Chondrocyte (in vitro differentiated cells): ENCODE measurements around the gene SPECC1L. TPM values are rescaled to one million over a fixed set of nuclear protein-coding genes. Genes with fewer than 3 reads are reported as not detected.

ENCODE experiments used
- DNase-seq: peaks from one replicate; pipeline ENCODE4 v3.0.0; 2021; ENCODE audit warnings: mixed read lengths, low spot score
- H3K27ac Mint-ChIP-seq: one replicate; pipeline ENCODE4 v1.8.0; 2021; ENCODE audit warnings: mild to moderate bottlenecking, moderate library complexity, mixed read lengths; ENCODE audit not compliant: unreplicated experiment
- H3K27me3 Mint-ChIP-seq: 2 replicates; pipeline ENCODE4 v1.8.0; 2021; ENCODE audit warnings: low read depth, mixed read lengths
- H3K36me3 Mint-ChIP-seq: 2 replicates; pipeline ENCODE4 v1.8.0; 2021; ENCODE audit warnings: low read depth, mixed read lengths
- H3K4me1 Mint-ChIP-seq: 2 replicates; pipeline ENCODE4 v1.8.0; 2021; ENCODE audit warnings: low read depth, mild to moderate bottlenecking, mixed read lengths
- H3K4me3 Mint-ChIP-seq: one replicate; pipeline ENCODE4 v1.8.0; 2021; ENCODE audit warnings: mild to moderate bottlenecking, moderate library complexity, mixed read lengths; ENCODE audit not compliant: unreplicated experiment
- H3K9me3 Mint-ChIP-seq: 2 replicates; pipeline ENCODE4 v1.8.0; 2021; ENCODE audit warnings: low read depth, mixed read lengths
- total RNA-seq: library from RNA; stranded (reverse); gene quantifications from 3 replicates; pipeline ENCODE4 v1.2.1, GENCODE V29; 2021
- TF ChIP-seq, protein P1 (sequence below): fragments of 200-600 bp; sonication (generic); IDR thresholded peaks from 2 replicates; pipeline ENCODE4 v1.5.0; 2021; ENCODE audit warnings: antibody characterized with exemption, mild to moderate bottlenecking, moderate library complexity

Gene SPECC1L
- total RNA-seq, 1 donor from 2014 or later: 91.3 TPM

DNA sequence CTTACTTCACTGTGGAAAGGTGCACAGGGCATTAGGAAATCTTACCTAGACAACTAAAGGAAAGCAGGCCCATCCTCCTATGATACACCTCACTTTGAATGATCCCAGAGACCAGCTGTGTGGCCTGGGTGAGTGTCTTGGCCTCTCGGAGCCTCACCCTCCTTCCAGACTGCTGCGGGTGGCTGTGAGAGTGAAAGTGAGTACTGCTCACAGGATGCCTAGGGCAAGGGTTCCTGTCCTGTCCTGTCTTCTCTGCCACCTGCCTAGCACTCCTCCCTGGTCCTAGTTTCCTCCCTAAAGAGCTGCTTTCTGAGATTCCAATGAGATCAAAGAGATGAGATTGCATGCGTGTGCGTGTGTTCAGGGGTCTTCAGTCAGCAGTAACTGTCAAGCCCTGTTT is 137.3 kb downstream of the SPECC1L start:
- peaks cover 8% of the 10 kb centered on the region for H3K36me3 Mint-ChIP-seq
- no peaks in the 10 kb centered on the region for H3K9me3 Mint-ChIP-seq
- no peak overlapping the region for H3K4me3 Mint-ChIP-seq
- TF ChIP-seq, protein P1, sequence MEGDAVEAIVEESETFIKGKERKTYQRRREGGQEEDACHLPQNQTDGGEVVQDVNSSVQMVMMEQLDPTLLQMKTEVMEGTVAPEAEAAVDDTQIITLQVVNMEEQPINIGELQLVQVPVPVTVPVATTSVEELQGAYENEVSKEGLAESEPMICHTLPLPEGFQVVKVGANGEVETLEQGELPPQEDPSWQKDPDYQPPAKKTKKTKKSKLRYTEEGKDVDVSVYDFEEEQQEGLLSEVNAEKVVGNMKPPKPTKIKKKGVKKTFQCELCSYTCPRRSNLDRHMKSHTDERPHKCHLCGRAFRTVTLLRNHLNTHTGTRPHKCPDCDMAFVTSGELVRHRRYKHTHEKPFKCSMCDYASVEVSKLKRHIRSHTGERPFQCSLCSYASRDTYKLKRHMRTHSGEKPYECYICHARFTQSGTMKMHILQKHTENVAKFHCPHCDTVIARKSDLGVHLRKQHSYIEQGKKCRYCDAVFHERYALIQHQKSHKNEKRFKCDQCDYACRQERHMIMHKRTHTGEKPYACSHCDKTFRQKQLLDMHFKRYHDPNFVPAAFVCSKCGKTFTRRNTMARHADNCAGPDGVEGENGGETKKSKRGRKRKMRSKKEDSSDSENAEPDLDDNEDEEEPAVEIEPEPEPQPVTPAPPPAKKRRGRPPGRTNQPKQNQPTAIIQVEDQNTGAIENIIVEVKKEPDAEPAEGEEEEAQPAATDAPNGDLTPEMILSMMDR: no peak
- no peak overlapping the region for H3K27ac Mint-ChIP-seq
- no peak for DNase-seq
- H3K4me1 Mint-ChIP-seq: peaks cover 53% of the 10 kb centered on the region
- no peaks in the 10 kb centered on the region for H3K27me3 Mint-ChIP-seq

DNA sequence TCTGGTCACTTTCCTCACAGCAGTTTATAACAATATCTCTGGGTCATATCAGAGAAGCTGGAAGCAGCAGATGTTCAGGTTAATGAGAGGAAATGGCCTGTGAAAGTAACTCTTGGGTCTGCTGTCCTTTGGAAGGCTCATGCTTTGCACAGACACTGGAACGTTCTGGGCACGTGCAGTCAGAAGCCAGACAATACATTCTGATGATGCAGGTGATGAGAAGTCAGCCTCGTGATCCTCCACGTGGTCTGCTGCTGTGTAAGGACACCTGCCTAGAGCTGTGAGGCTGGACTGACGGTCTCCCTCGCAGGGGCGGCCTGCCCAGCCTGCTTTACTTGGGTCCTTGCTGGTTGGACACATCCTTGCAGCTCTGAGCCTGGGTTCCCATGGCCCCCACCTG is 138.0 kb downstream of the SPECC1L start:
- no peaks in the 10 kb centered on the region for H3K27me3 Mint-ChIP-seq
- no peak overlapping the region for H3K27ac Mint-ChIP-seq
- H3K4me3 Mint-ChIP-seq: no peak overlapping the region
- H3K9me3 Mint-ChIP-seq: no peaks in the 10 kb centered on the region
- TF ChIP-seq, protein P1: no peak
- peaks cover 7% of the 10 kb centered on the region for H3K36me3 Mint-ChIP-seq
- H3K4me1 Mint-ChIP-seq: peaks cover 45% of the 10 kb centered on the region
- DNase-seq: no peak

DNA sequence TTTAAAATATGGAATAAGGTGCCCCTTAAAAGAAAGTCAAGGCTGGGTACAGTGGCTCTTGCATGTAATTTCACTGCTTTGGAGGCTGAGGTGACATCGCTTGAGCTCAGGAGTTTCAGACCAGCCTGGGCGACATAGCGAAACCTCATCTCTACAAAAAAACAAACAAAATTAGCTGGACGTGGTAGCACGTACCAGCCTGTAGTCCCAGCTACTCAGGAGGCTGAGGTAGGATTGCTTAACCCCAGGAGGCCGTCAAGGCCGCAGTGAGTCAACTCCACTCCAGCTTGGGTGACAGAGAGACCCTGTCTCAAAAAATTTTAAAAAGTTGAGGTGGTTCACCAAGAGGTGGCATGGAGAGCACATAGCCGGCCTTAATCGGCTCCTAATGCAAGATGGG is 139.1 kb downstream of the SPECC1L start:
- H3K36me3 Mint-ChIP-seq: peaks cover 9% of the 10 kb centered on the region
- no peaks in the 10 kb centered on the region for H3K9me3 Mint-ChIP-seq
- TF ChIP-seq, protein P1: no peak
- peaks cover 34% of the 10 kb centered on the region for H3K4me1 Mint-ChIP-seq
- no peak for DNase-seq
- H3K4me3 Mint-ChIP-seq: no peak overlapping the region
- no peaks in the 10 kb centered on the region for H3K27me3 Mint-ChIP-seq
- peak overlapping the region; percentile 11 for H3K27ac Mint-ChIP-seq

DNA sequence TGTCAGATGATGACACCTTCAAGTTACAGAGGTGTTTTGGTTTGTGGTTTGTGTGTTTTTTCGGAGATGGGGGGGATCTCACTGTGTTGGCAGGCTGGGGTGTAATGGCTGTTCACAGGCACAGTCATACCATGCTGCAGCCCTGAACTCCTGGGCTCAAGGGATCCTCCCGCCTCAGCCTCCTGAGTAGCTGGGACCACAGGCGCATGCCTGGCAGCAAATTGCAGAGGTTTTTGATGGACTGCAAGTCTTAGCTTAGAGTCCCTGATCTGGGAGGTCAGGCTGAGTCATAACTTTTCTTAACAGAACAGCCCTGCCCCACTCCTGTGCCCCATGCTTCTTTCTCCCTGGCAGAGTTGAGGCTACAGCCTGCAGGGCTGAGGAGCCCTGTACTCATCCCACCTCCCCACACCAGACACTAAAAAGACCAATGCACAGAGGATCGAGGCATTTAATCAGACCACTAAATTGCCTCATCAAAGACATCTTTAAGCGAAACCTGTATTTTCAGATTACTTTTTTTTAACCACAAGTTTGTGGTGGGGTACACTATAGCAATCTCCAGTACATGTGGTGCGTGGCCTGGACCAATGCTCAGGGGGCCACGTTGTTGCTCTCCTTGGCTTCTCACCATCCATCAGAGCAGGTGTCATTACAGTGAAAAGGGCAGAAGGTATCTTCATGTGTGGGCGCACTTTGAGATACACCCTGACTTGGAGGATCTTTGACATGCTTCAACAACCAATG is 139.7 kb downstream of the SPECC1L start:
- no peaks in the 10 kb centered on the region for H3K9me3 Mint-ChIP-seq
- no peak overlapping the region for H3K4me3 Mint-ChIP-seq
- H3K27me3 Mint-ChIP-seq: no peaks in the 10 kb centered on the region
- peak overlapping the region; percentile 11 for H3K27ac Mint-ChIP-seq
- H3K36me3 Mint-ChIP-seq: peaks cover 11% of the 10 kb centered on the region
- TF ChIP-seq, protein P1: no peak
- no peak for DNase-seq
- peaks cover 34% of the 10 kb centered on the region for H3K4me1 Mint-ChIP-seq

DNA sequence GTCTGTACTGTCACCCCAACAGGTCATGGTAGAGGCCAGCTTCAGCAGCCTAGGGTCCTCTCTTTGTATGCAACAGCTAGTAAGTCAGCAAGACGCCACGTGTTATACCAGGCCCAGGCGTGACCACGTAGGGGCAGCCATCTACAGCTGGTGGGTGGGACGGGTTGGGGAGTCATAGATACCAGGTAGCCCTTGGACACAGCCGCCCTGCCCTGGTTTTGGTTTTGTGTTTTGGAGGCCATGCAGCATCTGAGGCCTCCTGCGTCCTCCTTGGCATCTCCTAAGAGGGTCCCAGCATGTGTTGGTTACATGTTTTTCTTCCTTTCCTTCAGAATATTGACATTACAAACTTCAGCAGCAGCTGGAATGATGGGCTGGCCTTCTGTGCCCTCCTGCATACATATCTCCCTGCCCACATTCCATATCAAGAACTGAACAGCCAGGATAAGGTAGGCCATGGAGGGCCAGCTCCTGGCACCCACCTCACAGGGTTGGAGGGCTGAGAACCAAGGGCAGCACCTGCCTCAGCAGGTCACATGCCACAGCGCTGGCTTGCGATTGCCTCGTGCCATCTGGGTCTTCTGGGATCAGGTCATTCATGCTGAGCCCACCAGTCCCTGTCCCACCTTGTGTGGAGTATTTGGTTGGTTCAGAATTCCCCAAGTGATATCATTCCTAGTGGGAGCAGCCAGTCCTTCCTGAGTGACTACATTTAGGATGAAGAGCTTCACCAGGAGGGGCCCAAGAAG is 140.8 kb downstream of the SPECC1L start:
- no peak overlapping the region for H3K27ac Mint-ChIP-seq
- peaks cover 12% of the 10 kb centered on the region for H3K36me3 Mint-ChIP-seq
- no peak for DNase-seq
- no peaks in the 10 kb centered on the region for H3K9me3 Mint-ChIP-seq
- TF ChIP-seq, protein P1: no peak
- peaks cover 33% of the 10 kb centered on the region for H3K4me1 Mint-ChIP-seq
- H3K4me3 Mint-ChIP-seq: no peak overlapping the region
- no peaks in the 10 kb centered on the region for H3K27me3 Mint-ChIP-seq
